ENCODE data around the gene KRT85. TPM values are rescaled to one million over a fixed set of nuclear protein-coding genes. Genes with fewer than 3 reads are reported as not detected.

KRT85 gene
- total RNA-seq, 2 experiments from 2014 or later: not detected

DNA sequence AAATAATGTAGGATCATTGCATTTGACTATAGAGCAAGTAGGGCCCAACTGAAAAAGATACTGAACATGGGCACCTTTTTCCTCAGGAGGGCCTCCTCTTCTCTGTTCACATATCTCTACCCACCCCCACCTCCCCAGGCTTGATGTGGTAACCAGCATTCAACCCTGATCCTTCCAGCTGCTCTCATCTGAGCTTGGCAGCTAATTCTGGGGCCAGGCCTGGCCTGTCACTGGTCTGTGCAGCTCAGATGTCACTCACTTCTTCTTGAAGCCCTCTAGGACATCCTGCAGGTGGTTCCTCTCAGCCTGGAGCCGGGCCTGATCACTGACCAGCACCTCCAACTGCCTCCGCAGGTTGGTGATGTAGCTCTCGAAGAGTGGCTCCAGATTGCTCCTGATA lies 16.1 kb upstream of the KRT85 start:
- no peaks in the 10 kb centered on the region for H3K27me3 Mint-ChIP-seq
- Histone ChIP-seq H3K27me3 (ENCODE audit: control insufficient read depth in 1 of 2, insufficient read depth in 2 of 2, low read length in 2 of 2) (no peaks in the 10 kb centered on the region), H3K4me3 (ENCODE audit: low read length) (no peak overlapping the region), H3K4me1 (ENCODE audit: insufficient read depth, low read length) (peaks cover 3% of the 10 kb centered on the region), H3K27ac (ENCODE audit: low read depth in 1 of 2, low read length in 2 of 2) (no peak overlapping the region), H3K9me3 (ENCODE audit: control insufficient read depth in 1 of 2, insufficient read depth in 1 of 2, low read length in 2 of 2) (no peaks in the 10 kb centered on the region), H3K36me3 (ENCODE audit: insufficient read depth, low read length) (no peaks in the 10 kb centered on the region)
- H3K4me1 Mint-ChIP-seq (ENCODE audit: low read depth): peaks cover 12% of the 10 kb centered on the region
- no peak overlapping the region for H3K27ac Mint-ChIP-seq
- DNase-seq: no peak
- intact Hi-C loops (cut with DNase I, micrococcal nuclease): no loop called here
- ChIA-PET CTCF (no interaction called here), POLR2A (no interaction called here)
- no peaks in the 10 kb centered on the region for H3K36me3 Mint-ChIP-seq (ENCODE audit: low read depth)
- ATAC-seq (ENCODE audit: poor library complexity): no peak
- no peak overlapping the region for H3K4me3 Mint-ChIP-seq
- TF ChIP-seq, protein P1, sequence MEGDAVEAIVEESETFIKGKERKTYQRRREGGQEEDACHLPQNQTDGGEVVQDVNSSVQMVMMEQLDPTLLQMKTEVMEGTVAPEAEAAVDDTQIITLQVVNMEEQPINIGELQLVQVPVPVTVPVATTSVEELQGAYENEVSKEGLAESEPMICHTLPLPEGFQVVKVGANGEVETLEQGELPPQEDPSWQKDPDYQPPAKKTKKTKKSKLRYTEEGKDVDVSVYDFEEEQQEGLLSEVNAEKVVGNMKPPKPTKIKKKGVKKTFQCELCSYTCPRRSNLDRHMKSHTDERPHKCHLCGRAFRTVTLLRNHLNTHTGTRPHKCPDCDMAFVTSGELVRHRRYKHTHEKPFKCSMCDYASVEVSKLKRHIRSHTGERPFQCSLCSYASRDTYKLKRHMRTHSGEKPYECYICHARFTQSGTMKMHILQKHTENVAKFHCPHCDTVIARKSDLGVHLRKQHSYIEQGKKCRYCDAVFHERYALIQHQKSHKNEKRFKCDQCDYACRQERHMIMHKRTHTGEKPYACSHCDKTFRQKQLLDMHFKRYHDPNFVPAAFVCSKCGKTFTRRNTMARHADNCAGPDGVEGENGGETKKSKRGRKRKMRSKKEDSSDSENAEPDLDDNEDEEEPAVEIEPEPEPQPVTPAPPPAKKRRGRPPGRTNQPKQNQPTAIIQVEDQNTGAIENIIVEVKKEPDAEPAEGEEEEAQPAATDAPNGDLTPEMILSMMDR (IDR thresholded peaks at IDR 0.05): no peak
- no peaks in the 10 kb centered on the region for H3K9me3 Mint-ChIP-seq

DNA sequence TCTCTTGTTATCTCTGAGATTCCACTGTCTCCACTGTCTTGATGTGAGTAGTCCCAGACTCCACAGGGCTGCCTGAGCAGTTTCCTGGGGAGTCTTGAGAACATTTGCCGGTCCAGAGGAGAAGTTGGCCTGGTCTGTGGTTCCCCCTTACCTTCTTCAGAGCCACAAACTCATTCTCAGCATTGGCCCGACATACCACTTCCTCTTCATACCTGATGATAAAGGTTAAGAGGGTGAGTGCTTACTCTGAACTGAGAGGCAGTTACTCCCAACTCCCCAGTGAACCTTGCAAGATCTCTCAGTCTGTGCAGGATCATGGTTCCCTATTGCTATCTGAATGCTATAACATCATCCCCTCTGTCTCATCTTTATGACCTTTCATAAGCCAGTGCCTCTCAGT lies 15.6 kb upstream of the KRT85 start:
- Mint-ChIP-seq H3K27ac (no peak overlapping the region), H3K4me1 (ENCODE audit: low read depth) (peaks cover 12% of the 10 kb centered on the region), H3K27me3 (no peaks in the 10 kb centered on the region), H3K36me3 (ENCODE audit: low read depth) (no peaks in the 10 kb centered on the region), H3K9me3 (no peaks in the 10 kb centered on the region), H3K4me3 (no peak overlapping the region)
- TF ChIP-seq, protein P1 (IDR thresholded peaks at IDR 0.05): no peak
- no peak overlapping the region for H3K4me3 ChIP-seq (ENCODE audit: low read length)
- DNase-seq (peak in 2 of 14 experiments; percentile 7 to 10), ATAC-seq (ENCODE audit: poor library complexity) (no peak)
- no peaks in the 10 kb centered on the region for H3K27me3 ChIP-seq (ENCODE audit: control insufficient read depth in 1 of 2, insufficient read depth in 2 of 2, low read length in 2 of 2)
- peaks cover 3% of the 10 kb centered on the region for H3K4me1 ChIP-seq (ENCODE audit: insufficient read depth, low read length)
- ChIA-PET CTCF (no interaction called here), POLR2A (no interaction called here)
- no peaks in the 10 kb centered on the region for H3K9me3 ChIP-seq (ENCODE audit: control insufficient read depth in 1 of 2, insufficient read depth in 1 of 2, low read length in 2 of 2)
- no peak overlapping the region for H3K27ac ChIP-seq (ENCODE audit: low read depth in 1 of 2, low read length in 2 of 2)
- intact Hi-C loops (cut with DNase I, micrococcal nuclease): no loop called here
- no peaks in the 10 kb centered on the region for H3K36me3 ChIP-seq (ENCODE audit: insufficient read depth, low read length)

DNA sequence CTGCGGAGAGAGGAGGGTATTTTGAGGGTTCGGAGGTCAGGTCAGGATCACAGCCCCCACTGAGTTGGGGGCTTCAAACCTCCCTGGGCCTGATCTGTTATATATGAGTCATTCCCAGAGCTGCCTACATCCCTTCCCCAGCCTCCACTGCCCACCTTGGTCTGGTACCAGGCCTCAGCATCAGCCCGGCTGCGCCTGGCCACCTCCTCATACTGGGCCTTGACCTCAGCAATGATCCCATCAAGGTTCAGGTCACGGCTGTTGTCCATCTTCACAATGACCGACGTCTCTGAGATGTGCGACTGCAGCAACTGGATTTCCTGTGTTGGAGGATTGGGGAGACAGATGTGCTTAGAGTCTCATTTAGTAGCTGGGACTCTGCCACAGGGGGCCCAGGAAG lies 13.9 kb upstream of the KRT85 start:
- Mint-ChIP-seq H3K36me3 (ENCODE audit: low read depth) (no peaks in the 10 kb centered on the region), H3K9me3 (no peaks in the 10 kb centered on the region), H3K27ac (no peak overlapping the region), H3K4me1 (ENCODE audit: low read depth) (peaks cover 12% of the 10 kb centered on the region), H3K27me3 (peaks cover 4% of the 10 kb centered on the region), H3K4me3 (no peak overlapping the region)
- Histone ChIP-seq H3K27me3 (ENCODE audit: control insufficient read depth in 1 of 2, insufficient read depth in 2 of 2, low read length in 2 of 2) (peaks cover 0 to 4% of the 10 kb centered on the region in 2 experiments), H3K9me3 (ENCODE audit: control insufficient read depth in 1 of 2, insufficient read depth in 1 of 2, low read length in 2 of 2) (no peaks in the 10 kb centered on the region), H3K4me3 (ENCODE audit: low read length) (no peak overlapping the region), H3K27ac (ENCODE audit: low read depth in 1 of 2, low read length in 2 of 2) (no peak overlapping the region), H3K36me3 (ENCODE audit: insufficient read depth, low read length) (no peaks in the 10 kb centered on the region), H3K4me1 (ENCODE audit: insufficient read depth, low read length) (peaks cover 3% of the 10 kb centered on the region)
- ATAC-seq (ENCODE audit: poor library complexity) (no peak), DNase-seq (no peak)
- ChIA-PET CTCF (no interaction called here), POLR2A (no interaction called here)
- intact Hi-C loops (cut with DNase I, micrococcal nuclease): no loop called here
- TF ChIP-seq, protein P1 (IDR thresholded peaks at IDR 0.05): no peak
